NB4 (cell line): Measurements from ENCODE around the gene MYO15A.

Experiments
- DNase-seq: peaks from one replicate; pipeline ENCODE4 v3.0.0; 2010; ENCODE audit warnings: low read depth
- H3K4me3 ChIP-seq: one replicate; pipeline ENCODE4 v1.5.1; 2011; ENCODE audit warnings: mild to moderate bottlenecking, low read depth, low read length, moderate library complexity
- CTCF ChIP-seq: IDR thresholded peaks from one replicate; pipeline ENCODE4 v1.5.1; 2012; ENCODE audit warnings: low read depth, low read length
- MAX ChIP-seq: IDR thresholded peaks from 2 replicates; pipeline ENCODE4 v1.6.1; 2011; ENCODE audit warnings: low read depth, low read length
- MYC ChIP-seq: IDR thresholded peaks from 2 replicates; pipeline ENCODE4 v1.6.1; 2011; ENCODE audit warnings: low read depth, low read length
- POLR2A ChIP-seq: IDR thresholded peaks from 2 replicates; pipeline ENCODE4 v1.6.1; 2011; ENCODE audit warnings: mild to moderate bottlenecking; ENCODE audit not compliant: insufficient read length; ENCODE audit errors: extremely low read depth

MYO15A gene

DNA sequence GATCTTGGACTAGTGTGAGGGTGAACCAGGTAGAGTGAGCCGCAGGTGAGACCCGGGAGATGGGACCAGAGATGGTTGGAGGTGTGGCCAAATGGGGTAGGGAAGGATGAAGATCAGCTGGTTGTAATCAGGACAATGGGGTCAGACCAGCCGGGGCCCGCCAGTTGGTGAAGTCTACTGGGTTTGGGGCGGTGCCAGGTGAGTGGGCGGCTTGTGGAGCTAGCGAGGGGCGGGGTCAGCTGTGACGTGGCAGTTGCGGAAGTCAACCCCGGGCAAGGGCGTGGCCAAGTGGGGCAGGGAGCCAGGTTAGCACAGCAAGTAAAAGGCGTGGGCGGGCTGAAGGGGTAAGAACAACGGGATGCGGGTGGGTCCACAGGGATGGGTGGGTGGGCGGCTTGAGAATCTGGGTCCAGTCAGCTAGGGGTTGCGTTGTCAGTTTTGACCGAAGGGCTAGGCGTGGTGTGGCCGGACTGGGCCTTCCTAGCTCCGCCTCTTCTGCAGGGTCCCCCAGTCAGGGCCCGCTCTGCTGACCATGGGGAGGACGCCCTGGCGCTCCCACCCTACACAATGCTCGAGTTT, 49.6 kb downstream of the MYO15A start:
- H3K4me3 ChIP-seq, result no peak overlapping the region
- no peak for TF ChIP-seq CTCF
- TF ChIP-seq POLR2A, result no peak
- TF ChIP-seq MAX, result no peak
- no peak for TF ChIP-seq MYC
- peak; percentile 50 for DNase-seq

DNA sequence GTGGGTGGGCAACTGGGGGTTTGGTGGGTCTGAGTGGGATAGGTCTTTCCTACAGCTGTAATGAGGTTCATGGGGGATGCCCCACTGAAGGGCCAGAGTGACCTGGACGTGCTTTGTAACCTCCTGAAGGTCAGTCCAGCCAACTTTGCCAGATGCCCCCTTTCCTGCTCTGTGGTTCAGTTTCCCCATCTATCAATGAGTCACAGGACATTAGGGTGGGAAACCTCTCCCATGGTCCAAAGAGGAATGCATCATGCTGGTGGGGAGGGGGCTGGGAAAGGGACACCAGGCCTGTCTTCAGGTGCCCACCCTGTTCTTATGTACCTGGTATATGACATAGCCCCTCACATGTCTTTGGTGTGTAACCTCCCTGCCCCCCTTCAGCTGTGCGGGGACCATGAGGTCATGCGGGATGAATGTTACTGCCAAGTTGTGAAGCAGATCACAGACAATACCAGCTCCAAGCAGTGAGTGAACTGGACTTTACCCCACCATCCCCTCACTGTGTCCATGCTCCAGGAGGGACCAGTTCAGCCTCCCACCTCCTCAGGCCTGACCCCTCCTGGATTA, 51.1 kb downstream of the MYO15A start:
- no peak for TF ChIP-seq MYC
- no peak for TF ChIP-seq MAX
- TF ChIP-seq POLR2A, result no peak
- TF ChIP-seq CTCF, result no peak
- H3K4me3 ChIP-seq, result no peak overlapping the region
- DNase-seq, result no peak

DNA sequence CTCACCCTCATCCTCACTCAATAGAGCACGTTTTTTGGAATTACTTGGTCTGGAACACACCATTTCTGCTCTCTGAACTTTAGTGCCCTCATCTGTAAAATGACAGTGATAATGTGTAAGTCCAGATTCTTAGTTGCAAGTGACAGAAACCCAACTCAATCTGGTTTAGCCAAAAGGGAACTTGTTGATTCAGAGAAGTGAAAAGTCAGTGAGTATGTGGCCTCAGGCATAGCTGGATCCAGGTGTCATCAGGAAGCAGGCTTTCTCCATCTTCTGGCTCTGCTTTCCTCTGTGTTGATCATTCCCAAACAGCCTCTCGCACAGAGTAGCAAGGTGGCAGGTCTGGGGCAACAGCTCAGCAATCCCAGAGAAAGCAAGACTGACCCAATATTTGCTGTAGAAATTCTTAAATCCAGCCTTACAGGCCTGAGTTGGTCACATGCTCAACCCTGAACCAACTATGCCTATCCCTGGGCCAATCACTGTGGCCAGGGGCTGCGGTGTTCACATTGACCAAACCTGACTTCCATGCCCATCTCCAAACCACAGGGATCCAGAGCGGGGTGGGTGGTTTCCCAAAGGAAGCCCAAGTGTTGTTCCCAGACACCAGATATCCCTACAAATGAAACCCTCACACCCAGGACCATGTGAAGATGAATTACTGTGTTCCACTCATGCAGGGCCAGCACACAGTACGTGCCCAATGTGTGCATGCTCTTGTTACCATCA, 51.7 kb downstream of the MYO15A start:
- no peak overlapping the region for H3K4me3 ChIP-seq
- DNase-seq, result no peak
- TF ChIP-seq MYC (no peak), POLR2A (no peak), CTCF (no peak), MAX (no peak)

DNA sequence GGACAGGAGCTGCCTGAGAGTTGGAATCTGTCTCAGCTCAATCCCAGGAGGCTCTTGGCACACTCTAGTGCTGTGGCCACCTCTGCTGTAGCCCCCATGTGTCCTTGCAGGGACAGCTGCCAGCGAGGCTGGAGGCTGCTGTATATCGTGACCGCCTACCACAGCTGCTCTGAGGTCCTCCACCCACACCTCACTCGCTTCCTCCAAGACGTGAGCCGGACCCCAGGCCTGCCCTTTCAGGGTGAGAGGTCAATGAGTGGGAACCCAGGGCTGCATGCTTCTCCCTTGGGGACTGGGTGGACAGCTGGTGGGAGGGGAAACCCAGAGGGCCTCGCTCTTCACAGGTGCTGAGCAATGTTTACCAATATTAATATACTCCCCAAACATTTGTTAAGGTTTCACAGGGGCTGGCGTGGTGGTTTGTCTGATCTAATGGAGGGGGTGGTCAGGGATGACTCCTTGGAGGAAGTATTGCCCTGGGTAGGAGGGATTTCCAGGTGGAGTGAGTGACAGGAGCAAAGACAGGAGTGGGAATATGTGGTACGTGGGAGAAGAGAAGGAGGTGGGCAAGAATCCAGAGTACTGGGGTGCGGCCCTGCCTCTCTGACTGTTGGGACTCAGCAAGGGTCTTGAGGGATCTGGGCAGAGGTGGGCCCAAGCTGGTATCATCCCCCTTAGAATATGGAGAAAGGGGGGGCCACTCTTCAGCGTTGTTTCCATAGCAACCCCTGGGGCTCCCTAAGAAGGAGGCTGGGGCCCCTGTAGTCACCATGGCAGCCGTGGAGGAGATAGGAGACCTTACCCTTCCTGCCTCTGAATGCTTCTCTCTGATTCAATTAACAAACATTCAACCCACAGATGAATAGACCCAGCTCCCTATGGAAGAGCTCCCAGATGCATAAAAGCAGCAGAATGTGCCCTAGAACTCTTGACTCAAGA, 52.9 kb downstream of the MYO15A start:
- DNase-seq, result no peak
- TF ChIP-seq MYC (no peak), POLR2A (no peak), MAX (no peak), CTCF (no peak)

DNA sequence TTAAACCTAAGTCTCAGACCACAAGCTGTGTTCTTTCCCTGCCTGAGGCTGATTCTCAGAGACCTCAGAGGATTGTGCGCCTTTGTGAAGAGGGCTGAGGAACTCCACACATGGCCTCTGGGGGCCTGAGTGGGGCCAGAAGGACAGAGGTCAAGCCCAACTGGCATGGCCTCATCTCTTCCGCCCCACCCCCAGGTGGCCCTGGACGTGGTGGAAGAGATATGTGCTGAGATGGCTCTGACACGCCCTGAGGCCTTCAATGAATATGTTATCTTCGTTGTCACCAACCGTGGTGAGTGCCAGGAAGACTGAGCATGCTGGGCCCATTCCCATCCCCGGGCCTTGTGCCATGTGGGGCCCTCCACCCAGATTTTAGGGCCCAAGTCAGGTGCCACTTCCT, 55.0 kb downstream of the MYO15A start:
- TF ChIP-seq CTCF (no peak), MAX (no peak), POLR2A (no peak), MYC (no peak)
- no peak for DNase-seq

More for the DNA sequence above, 52.9 kb downstream of the MYO15A start:
- H3K4me3 ChIP-seq, result no peak overlapping the region

More for the DNA sequence above, 55.0 kb downstream of the MYO15A start:
- H3K4me3 ChIP-seq, result no peak overlapping the region
